PC-3 (cell line): ENCODE data around the gene FBXL15. TPM values are rescaled to one million over a fixed set of nuclear protein-coding genes. Genes with fewer than 3 reads are reported as not detected.

Experiments used
- ATAC-seq: fragments of 200-7000 bp; cut with Tn5 transposase; 2 replicates; pipeline ENCODE4 v1.9.1; 2020; ENCODE audit warnings: mild to moderate bottlenecking, moderate library complexity
- BruUV-seq: library from RNA; stranded (reverse); fragments of 400-500 nt; replicated peaks from 2 replicates; lab custom pipeline; 2021; lab: Mats Ljungman, UMichigan
- CTCF ChIA-PET: fragments of 300-600 bp; sonication (Branson Sonifier 250); formaldehyde crosslinking; loops from one replicate; lab custom pipeline; 2022; ENCODE audit warnings: antibody characterized with exemption; lab: Charles Lee
- POLR2A ChIA-PET: fragments of 300-600 bp; sonication (Branson Sonifier 250); formaldehyde crosslinking; loops from one replicate; lab custom pipeline; 2022; ENCODE audit warnings: antibody characterized with exemption; ENCODE audit not compliant: unreplicated experiment; lab: Charles Lee
- DNase-seq: peaks from one replicate; pipeline ENCODE4 v3.0.0-alpha.2; 2015
- H2AFZ ChIP-seq: fragments of 300-600 bp; sonication (generic); 2 replicates; pipeline ENCODE4 v1.6.0; 2016; ENCODE audit warnings: antibody characterized with exemption, low read length
- H3F3A ChIP-seq: fragments of 300-600 bp; sonication (generic); one replicate; pipeline ENCODE4 v1.6.0; 2017; ENCODE audit warnings: antibody characterized with exemption, low read length, control low read depth, mild to moderate bottlenecking; ENCODE audit not compliant: unreplicated experiment
- H3K27ac ChIP-seq: fragments of 300-600 bp; sonication (generic); 2 replicates; pipeline ENCODE4 v1.5.1; 2016; ENCODE audit warnings: mild to moderate bottlenecking, low read length
- H3K27me3 ChIP-seq: fragments of 300-600 bp; sonication (generic); 2 replicates; pipeline ENCODE4 v1.6.1; 2016; ENCODE audit warnings: low read length, mixed read lengths
- H3K36me3 ChIP-seq: fragments of 300-600 bp; sonication (generic); 2 replicates; pipeline ENCODE4 v1.6.1; 2016; ENCODE audit warnings: low read depth, mixed run types, low read length, mixed read lengths
- H3K4me1 ChIP-seq: fragments of 300-600 bp; sonication (generic); 2 replicates; pipeline ENCODE4 v1.5.1; 2016; ENCODE audit warnings: low read length; ENCODE audit not compliant: insufficient read depth
- H3K4me2 ChIP-seq: fragments of 300-600 bp; sonication (generic); 2 replicates; pipeline ENCODE4 v1.6.0; 2016; ENCODE audit warnings: low read length
- H3K4me3 ChIP-seq: fragments of 300-600 bp; sonication (generic); 2 replicates; pipeline ENCODE4 v1.5.1; 2016; ENCODE audit warnings: mild to moderate bottlenecking, low read length, mixed read lengths
- H3K79me2 ChIP-seq: fragments of 300-600 bp; sonication (generic); 2 replicates; pipeline ENCODE4 v1.6.1; 2017; ENCODE audit warnings: low read length, mixed read lengths
- H3K9ac ChIP-seq: fragments of 300-600 bp; sonication (generic); 2 replicates; pipeline ENCODE4 v1.6.0; 2016; ENCODE audit warnings: mild to moderate bottlenecking, low read length
- H3K9me2 ChIP-seq: fragments of 300-600 bp; sonication (generic); replicated peaks from 2 replicates; pipeline ENCODE4 v1.6.1; 2016; ENCODE audit warnings: mixed run types, low read length, mixed read lengths
- H3K9me3 ChIP-seq: fragments of 300-600 bp; sonication (generic); 2 replicates; pipeline ENCODE4 v1.6.1; 2016; ENCODE audit warnings: low read length, mixed read lengths
- H4K20me1 ChIP-seq: fragments of 300-600 bp; sonication (generic); 2 replicates; pipeline ENCODE4 v1.6.1; 2016; ENCODE audit warnings: low read length, mixed read lengths
- CTCF ChIP-seq: fragments of 300-600 bp; sonication (generic); conservative IDR thresholded peaks from 2 replicates; pipeline ENCODE4 v1.5.1; 2017; ENCODE audit warnings: antibody characterized with exemption, low read depth, mild to moderate bottlenecking, low read length
- EZH2 ChIP-seq: fragments of 300-600 bp; sonication (generic); IDR thresholded peaks from one replicate; pipeline ENCODE4 v1.6.1; 2017; ENCODE audit warnings: antibody characterized with exemption, mild to moderate bottlenecking, low read length; ENCODE audit not compliant: unreplicated experiment
- EZH2phosphoT487 ChIP-seq: fragments of 300-600 bp; sonication (generic); IDR thresholded peaks from 2 replicates; pipeline ENCODE4 v1.6.1; 2018; ENCODE audit warnings: mild to moderate bottlenecking, antibody characterized with exemption, low read length, borderline replicate concordance
- intact Hi-C: fragments of 100-400 bp; cut with micrococcal nuclease; formaldehyde crosslinking; loops from 2 replicates; pipeline ENCODE4 v1.9.0; 2023
- total RNA-seq: library from RNA; depleted of rRNA; stranded (reverse); fragments of >200 nt; gene quantifications from 2 replicates; pipeline ENCODE4 v1.2.3, GENCODE V29; 2014

Gene FBXL15
- total RNA-seq, 1 experiment from 2014 or later: 12.7 TPM

- Histone ChIP-seq H3K27me3 (no peaks in the 10 kb centered on the region), H3K4me3 (no peak overlapping the region), H3K9me3 (no peaks in the 10 kb centered on the region), H3K4me1 (peaks cover 23% of the 10 kb centered on the region), H3K27ac (no peak overlapping the region), H3K9ac (no peak overlapping the region), H3F3A (no peaks in the 10 kb centered on the region), H3K36me3 (no peaks in the 10 kb centered on the region; the same call in 1 of the 2 replicates), H3K79me2 (peaks cover 3% of the 10 kb centered on the region), H4K20me1 (no peaks in the 10 kb centered on the region), H3K4me2 (peak overlapping the region; percentile 23; the same call in 1 of the 2 replicates), H2AFZ (no peak overlapping the region), H3K9me2 (no peaks in the 10 kb centered on the region)
- ChIA-PET CTCF (no interaction called here), POLR2A (no interaction called here)
- peak; percentile 80 for DNase-seq
- BruUV-seq: no TSS peak
- peak; percentile 64 for ATAC-seq
- intact Hi-C loops: no loop called here
- TF ChIP-seq CTCF (no peak), EZH2phosphoT487 (no peak), EZH2 (no peak)
These were observed 18.7 kb upstream of the FBXL15 start for GRCh38 chr10:102401735-102402511.

DNA sequence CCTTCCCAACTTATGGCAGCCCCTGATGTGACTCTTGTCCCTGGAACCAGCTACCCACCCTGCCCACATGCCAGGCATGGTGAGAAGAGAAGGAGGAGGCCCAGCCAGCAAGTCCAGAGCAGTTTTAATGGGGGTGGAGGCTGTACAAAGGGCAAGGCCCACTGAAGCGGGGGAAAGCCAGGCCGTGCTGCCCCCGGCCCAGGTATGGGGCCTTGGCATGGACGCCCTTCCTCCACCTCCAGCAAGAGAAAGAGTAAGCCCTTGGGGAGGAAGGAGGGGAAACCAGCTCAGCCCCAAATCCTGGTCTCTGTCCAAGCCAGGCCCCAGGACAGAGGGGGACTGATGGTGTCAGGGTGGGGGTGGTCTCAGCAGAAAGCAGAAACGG is 18.1 kb upstream of the FBXL15 start:
- H3K27ac ChIP-seq: no peak overlapping the region
- intact Hi-C loops: no loop called here
- no peaks in the 10 kb centered on the region for H3K9me3 ChIP-seq
- POLR2A ChIA-PET: no interaction called here
- H3F3A ChIP-seq: no peaks in the 10 kb centered on the region
- CTCF ChIA-PET: no interaction called here
- ATAC-seq: no peak
- H3K36me3 ChIP-seq: no peaks in the 10 kb centered on the region; the same call in 1 of the 2 replicates
- no peaks in the 10 kb centered on the region for H3K9me2 ChIP-seq
- no peak overlapping the region for H2AFZ ChIP-seq
- H3K4me2 ChIP-seq: no peak overlapping the region
- BruUV-seq: no TSS peak
- no peak overlapping the region for H3K4me3 ChIP-seq
- DNase-seq: no peak
- no peaks in the 10 kb centered on the region for H3K79me2 ChIP-seq
- no peaks in the 10 kb centered on the region for H3K27me3 ChIP-seq
- no peaks in the 10 kb centered on the region for H4K20me1 ChIP-seq
- H3K9ac ChIP-seq: no peak overlapping the region
- H3K4me1 ChIP-seq: peaks cover 23% of the 10 kb centered on the region
- no peak for TF ChIP-seq EZH2phosphoT487
- no peak for TF ChIP-seq CTCF
- no peak for TF ChIP-seq EZH2

DNA sequence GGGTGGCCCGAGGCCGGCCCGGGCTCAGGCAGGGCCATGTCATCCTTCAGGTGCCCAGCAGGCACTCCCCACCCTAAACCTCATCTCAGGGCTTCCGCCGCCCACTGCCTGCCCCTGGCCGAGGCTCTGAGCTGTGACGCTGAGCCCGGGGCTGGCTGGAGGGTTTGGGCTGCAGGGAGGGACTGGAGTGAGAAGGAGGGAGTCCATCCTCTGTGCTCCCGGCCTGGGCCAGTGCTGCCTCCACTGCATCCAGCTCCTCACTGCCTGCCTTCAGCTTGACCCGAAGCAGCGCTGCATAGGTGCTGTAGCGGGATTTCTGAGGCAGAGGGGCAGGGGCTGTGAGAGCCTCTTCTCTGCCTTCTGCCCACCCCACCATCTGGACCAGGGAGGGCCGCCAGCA is 17.5 kb upstream of the FBXL15 start:
- ATAC-seq (no peak), DNase-seq (no peak)
- no peaks in the 10 kb centered on the region for H3K9me2 ChIP-seq
- POLR2A ChIA-PET: no interaction called here
- BruUV-seq: no TSS peak
- H3K4me2 ChIP-seq: no peak overlapping the region
- H3F3A ChIP-seq: no peaks in the 10 kb centered on the region
- H3K36me3 ChIP-seq: no peaks in the 10 kb centered on the region; the same call in 1 of the 2 replicates
- no peak overlapping the region for H3K9ac ChIP-seq
- CTCF ChIA-PET: interaction anchor here (0.6 to 0.7 kb wide), 3 partner anchors 147 to 233 kb away, joined by 3 read pairs; no protein-coding TSS in a partner anchor
- TF ChIP-seq EZH2phosphoT487: no peak
- TF ChIP-seq CTCF: no peak
- no peak for TF ChIP-seq EZH2
- H2AFZ ChIP-seq: no peak overlapping the region
- no peaks in the 10 kb centered on the region for H3K79me2 ChIP-seq
- intact Hi-C loops: no loop called here
- peaks cover 23% of the 10 kb centered on the region for H3K4me1 ChIP-seq
- H3K27me3 ChIP-seq: no peaks in the 10 kb centered on the region
- no peak overlapping the region for H3K27ac ChIP-seq
- no peaks in the 10 kb centered on the region for H3K9me3 ChIP-seq
- no peaks in the 10 kb centered on the region for H4K20me1 ChIP-seq
- no peak overlapping the region for H3K4me3 ChIP-seq
